IPS-18c (cell line): ENCODE data around the gene SUGCT.
"Not testable (repeated sequence)": the region's sequence is repeated elsewhere in the genome, so short reads cannot be mapped to it uniquely, and the experiment has no call there.

ENCODE experiments used
- H3K4me3 ChIP-seq: 2 replicates; pipeline ENCODE4 v1.7.0; 2013; ENCODE audit warnings: low read depth, mild to moderate bottlenecking, low read length, moderate library complexity; ENCODE audit not compliant: insufficient read depth
- H3K9me3 ChIP-seq: one replicate; pipeline ENCODE4 v1.6.1; 2013; ENCODE audit warnings: mild to moderate bottlenecking, low read length, moderate library complexity; ENCODE audit not compliant: control insufficient read depth, insufficient read depth

Gene SUGCT

GRCh38 chr7:40394400-40394799 is 259.6 kb downstream of the SUGCT start:
- Histone ChIP-seq H3K4me3 (no peak overlapping the region), H3K9me3 (no peaks in the 10 kb centered on the region)

GRCh38 chr7:40400525-40400924 is 265.7 kb downstream of the SUGCT start:
- Histone ChIP-seq H3K9me3 (no peaks in the 10 kb centered on the region), H3K4me3 (no peak overlapping the region)

- no peaks in the 10 kb centered on the region for H3K9me3 ChIP-seq
- no peak overlapping the region for H3K4me3 ChIP-seq
Measured at GRCh38 chr7:40401406-40401805, 266.6 kb downstream of the SUGCT start.

- no peak overlapping the region for H3K4me3 ChIP-seq
- H3K9me3 ChIP-seq = no peaks in the 10 kb centered on the region
Measured at GRCh38 chr7:40402661-40403060, 267.9 kb downstream of the SUGCT start.

GRCh38 chr7:40403703-40404476 is 269.1 kb downstream of the SUGCT start:
- Histone ChIP-seq H3K4me3 (no peak overlapping the region), H3K9me3 (no peaks in the 10 kb centered on the region)

GRCh38 chr7:40405991-40406390 is 271.2 kb downstream of the SUGCT start:
- Histone ChIP-seq H3K4me3 (no peak overlapping the region), H3K9me3 (no peaks in the 10 kb centered on the region)

GRCh38 chr7:40412323-40412722 is 277.5 kb downstream of the SUGCT start:
- Histone ChIP-seq H3K9me3 (no peaks in the 10 kb centered on the region), H3K4me3 (no peak overlapping the region)

- not testable (repeated sequence) for H3K9me3 ChIP-seq, H3K4me3 ChIP-seq
Measured at GRCh38 chr7:40414704-40415103, 279.9 kb downstream of the SUGCT start.

GRCh38 chr7:40418448-40418847 is 283.6 kb downstream of the SUGCT start:
- Histone ChIP-seq H3K4me3 (no peak overlapping the region), H3K9me3 (no peaks in the 10 kb centered on the region)

- Histone ChIP-seq H3K9me3 (no peaks in the 10 kb centered on the region), H3K4me3 (no peak overlapping the region)
Measured at GRCh38 chr7:40418983-40419382, 284.2 kb downstream of the SUGCT start.

- H3K9me3 ChIP-seq = no peaks in the 10 kb centered on the region
- no peak overlapping the region for H3K4me3 ChIP-seq
Measured at GRCh38 chr7:40419806-40420205, 285.0 kb downstream of the SUGCT start.

- H3K4me3 ChIP-seq = no peak overlapping the region
- H3K9me3 ChIP-seq = no peaks in the 10 kb centered on the region
Measured at GRCh38 chr7:40421433-40421832, 286.6 kb downstream of the SUGCT start.

- Histone ChIP-seq H3K9me3 (no peaks in the 10 kb centered on the region), H3K4me3 (no peak overlapping the region)
Measured at GRCh38 chr7:40425696-40426095, 290.9 kb downstream of the SUGCT start.

GRCh38 chr7:40428421-40428820 is 293.6 kb downstream of the SUGCT start:
- Histone ChIP-seq H3K4me3 (no peak overlapping the region), H3K9me3 (peaks cover 2% of the 10 kb centered on the region)

- peaks cover 2% of the 10 kb centered on the region for H3K9me3 ChIP-seq
- H3K4me3 ChIP-seq = no peak overlapping the region
Measured at GRCh38 chr7:40429826-40430225, 295.0 kb downstream of the SUGCT start.

GRCh38 chr7:40432046-40432445 is 297.2 kb downstream of the SUGCT start:
- no peak overlapping the region for H3K4me3 ChIP-seq
- H3K9me3 ChIP-seq = peaks cover 2% of the 10 kb centered on the region

- peaks cover 2% of the 10 kb centered on the region for H3K9me3 ChIP-seq
- H3K4me3 ChIP-seq = no peak overlapping the region
Measured at GRCh38 chr7:40436710-40437109, 301.9 kb downstream of the SUGCT start.

GRCh38 chr7:40437498-40437897 is 302.7 kb downstream of the SUGCT start:
- no peaks in the 10 kb centered on the region for H3K9me3 ChIP-seq
- H3K4me3 ChIP-seq = no peak overlapping the region
